Iris pigment epithelial cell (primary cell): ENCODE measurements around the gene RPS6KA1.

Experiments used
- DNase-seq: peaks from one replicate; pipeline ENCODE4 v3.0.0-alpha.2; 2011; ENCODE audit warnings: low read depth

RPS6KA1 gene

GRCh38 chr1:26533951-26534509, 4.5 kb downstream of the RPS6KA1 start:
- no peak for DNase-seq

- no peak for DNase-seq
Measured at GRCh38 chr1:26535201-26535600, 5.6 kb downstream of the RPS6KA1 start.

- no peak for DNase-seq
Measured at GRCh38 chr1:26536081-26536480, 6.5 kb downstream of the RPS6KA1 start.

GRCh38 chr1:26536521-26536920, 7.0 kb downstream of the RPS6KA1 start:
- no peak for DNase-seq

GRCh38 chr1:26537951-26538352, 8.4 kb downstream of the RPS6KA1 start:
- peak; percentile 72 for DNase-seq

- peak; percentile 18 for DNase-seq
Measured at GRCh38 chr1:26538480-26539412, 9.2 kb downstream of the RPS6KA1 start.

- peak; percentile 18 for DNase-seq
Measured at GRCh38 chr1:26539722-26540121, 10.2 kb downstream of the RPS6KA1 start.

- no peak for DNase-seq
Measured at GRCh38 chr1:26540351-26540750, 10.8 kb downstream of the RPS6KA1 start.

- no peak for DNase-seq
Measured at GRCh38 chr1:26541431-26541815, 11.9 kb downstream of the RPS6KA1 start.

GRCh38 chr1:26541816-26542711, 12.5 kb downstream of the RPS6KA1 start:
- peak; percentile 93 for DNase-seq

- DNase-seq = no peak
Measured at GRCh38 chr1:26542771-26543451, 13.3 kb downstream of the RPS6KA1 start.

- DNase-seq = no peak
Measured at GRCh38 chr1:26543462-26543861, 13.9 kb downstream of the RPS6KA1 start.

- DNase-seq = no peak
Measured at GRCh38 chr1:26544126-26544525, 14.6 kb downstream of the RPS6KA1 start.

- DNase-seq = no peak
Measured at GRCh38 chr1:26545969-26546323, 16.4 kb downstream of the RPS6KA1 start.

GRCh38 chr1:26546375-26546774, 16.8 kb downstream of the RPS6KA1 start:
- no peak for DNase-seq

GRCh38 chr1:26546819-26547218, 17.3 kb downstream of the RPS6KA1 start:
- DNase-seq = no peak

GRCh38 chr1:26548841-26549240, 19.3 kb downstream of the RPS6KA1 start:
- no peak for DNase-seq

- no peak for DNase-seq
Measured at GRCh38 chr1:26550946-26551345, 21.4 kb downstream of the RPS6KA1 start.

GRCh38 chr1:26552720-26553119, 23.2 kb downstream of the RPS6KA1 start:
- no peak for DNase-seq

GRCh38 chr1:26553942-26554682, 24.6 kb downstream of the RPS6KA1 start:
- DNase-seq = no peak

GRCh38 chr1:26554781-26555180, 25.2 kb downstream of the RPS6KA1 start:
- DNase-seq = no peak
